H1 (cell line): ENCODE results near the gene IL17RD. TPM values are rescaled to one million over a fixed set of nuclear protein-coding genes. Genes with fewer than 3 reads are reported as not detected.
"Not testable (repeated sequence)": the region's sequence is repeated elsewhere in the genome, so short reads cannot be mapped to it uniquely, and the experiment has no call there.

Experiments used
- CTCF ChIA-PET: fragments of 300-600 bp; sonication (Branson Sonifier 250); formaldehyde crosslinking; loops from one replicate; lab custom pipeline; 2021; ENCODE audit not compliant: partially characterized antibody; lab: Charles Lee
- POLR2A ChIA-PET: fragments of 300-600 bp; sonication (Branson Sonifier 250); formaldehyde crosslinking; loops from one replicate; lab custom pipeline; 2021; ENCODE audit warnings: inconsistent platforms; ENCODE audit not compliant: partially characterized antibody; lab: Charles Lee
- DNase-seq, 2 experiments: peaks; one replicate each; pipeline versions ENCODE4 v3.0.0 to v3.0.0-alpha.2; 2010 to 2022; ENCODE audit warnings: low spot score in 2 of 2, low read depth in 1 of 2, mixed read lengths in 1 of 2
- FAIRE-seq: peaks from 2 replicates; lab custom pipeline; 2011; peaks lifted over from hg19 to GRCh38; lab: Jason Lieb, UNC
- H2AFZ ChIP-seq: 2 replicates; pipeline ENCODE4 v1.8.1; 2012; ENCODE audit warnings: low read length, inconsistent platforms
- H2AK5ac ChIP-seq: 2 replicates; pipeline ENCODE4 v1.6.1; 2013; ENCODE audit warnings: low read depth, low read length
- H2BK120ac ChIP-seq: replicated peaks from 2 replicates; pipeline ENCODE3; 2013; ENCODE audit warnings: low read depth, low read length, inconsistent platforms
- H2BK12ac ChIP-seq: 2 replicates; pipeline ENCODE4 v1.6.1; 2013; ENCODE audit warnings: low read depth, low read length
- H2BK15ac ChIP-seq: 2 replicates; pipeline ENCODE4 v1.6.1; 2013; ENCODE audit warnings: low read length
- H2BK20ac ChIP-seq: 2 replicates; pipeline ENCODE4 v1.6.1; 2013; ENCODE audit warnings: low read length
- H2BK5ac ChIP-seq: 2 replicates; pipeline ENCODE4 v1.6.1; 2013; ENCODE audit warnings: low read depth, low read length
- H3K14ac ChIP-seq: 2 replicates; pipeline ENCODE4 v1.6.1; 2013; ENCODE audit warnings: inconsistent platforms; ENCODE audit not compliant: insufficient read length
- H3K18ac ChIP-seq: 2 replicates; pipeline ENCODE4 v1.6.1; 2013; ENCODE audit warnings: low read length; ENCODE audit errors: extremely low read depth
- H3K23ac ChIP-seq: 2 replicates; pipeline ENCODE4 v1.6.1; 2013; ENCODE audit warnings: inconsistent platforms; ENCODE audit not compliant: insufficient read length
- H3K23me2 ChIP-seq: 2 replicates; pipeline ENCODE4 v1.6.1; 2013; ENCODE audit warnings: low read depth, low read length
- H3K27ac ChIP-seq: 2 replicates; pipeline ENCODE4 v1.6.1; 2011; ENCODE audit warnings: low read depth, low read length, inconsistent platforms
- H3K27me3 ChIP-seq, 4 experiments: replicated peaks in 1 of 4; 1 replicate in 1 of 4; 2 replicates in 3 of 4; pipeline versions ENCODE4 v1.6.1 to v1.8.1; 2011 to 2013; ENCODE audit warnings: low read length in 3 of 4, mild to moderate bottlenecking in 3 of 4, inconsistent platforms in 2 of 4, mixed read lengths in 2 of 4, moderate library complexity in 1 of 4; ENCODE audit not compliant: control insufficient read depth in 3 of 4, insufficient read depth in 3 of 4; ENCODE audit errors: extremely low read depth in 1 of 4
- H3K36me3 ChIP-seq, 4 experiments: 2 replicates each; pipeline versions ENCODE4 v1.6.1 to v1.8.1; 2011 to 2013; ENCODE audit warnings: mild to moderate bottlenecking in 4 of 4, low read length in 3 of 4, moderate library complexity in 2 of 4, control low read depth in 1 of 4, inconsistent platforms in 1 of 4; ENCODE audit not compliant: insufficient read depth in 4 of 4, control insufficient read depth in 2 of 4
- H3K4ac ChIP-seq: replicated peaks from 2 replicates; pipeline ENCODE3; 2013; ENCODE audit warnings: low read length, low read depth, mixed read lengths, inconsistent platforms; ENCODE audit not compliant: insufficient read length
- H3K4me1 ChIP-seq, 4 experiments: replicated peaks in 1 of 4; 1 replicate in 1 of 4; 2 replicates in 3 of 4; pipeline versions ENCODE4 v1.6.1 to v1.8.1; 2011 to 2013; ENCODE audit warnings: low read length in 3 of 4, inconsistent platforms in 2 of 4, mixed read lengths in 1 of 4; ENCODE audit not compliant: insufficient read depth in 4 of 4, control insufficient read depth in 3 of 4
- H3K4me2 ChIP-seq, 2 experiments: 2 replicates each; pipeline versions ENCODE4 v1.6.1 to v1.8.1; 2011 to 2013; ENCODE audit warnings: low read depth in 2 of 2, low read length in 2 of 2, control low read depth in 1 of 2, inconsistent platforms in 1 of 2, mild to moderate bottlenecking in 1 of 2; ENCODE audit not compliant: insufficient read depth in 1 of 2
- H3K4me3 ChIP-seq, 4 experiments: fragments of 200-600, 300-600 bp in 1 of 4; sonication (generic), shearing (Covaris generic), sonication (Bioruptor Twin) in 1 of 4; 2 replicates each; pipeline versions ENCODE4 v1.5.1 to v1.8.1; 2011 to 2016; ENCODE audit warnings: low read length in 4 of 4, low read depth in 3 of 4, control low read depth in 2 of 4, inconsistent platforms in 2 of 4, mild to moderate bottlenecking in 2 of 4, mixed read lengths in 1 of 4, moderate library complexity in 1 of 4; ENCODE audit not compliant: insufficient read depth in 2 of 4; ENCODE audit errors: extremely low read depth in 1 of 4
- H3K56ac ChIP-seq: replicated peaks from 2 replicates; pipeline ENCODE3; 2013; ENCODE audit warnings: low read depth, mild to moderate bottlenecking, mixed read lengths, low read length, inconsistent platforms; ENCODE audit not compliant: insufficient read length
- H3K79me1 ChIP-seq: 2 replicates; pipeline ENCODE4 v1.6.1; 2013; ENCODE audit warnings: low read depth, low read length, control low read depth
- H3K79me2 ChIP-seq, 2 experiments: 2 replicates each; pipeline versions ENCODE4 v1.6.1 to v1.8.1; 2012 to 2013; ENCODE audit warnings: low read length in 2 of 2, mild to moderate bottlenecking in 2 of 2, inconsistent platforms in 1 of 2; ENCODE audit not compliant: insufficient read depth in 2 of 2, control insufficient read depth in 1 of 2
- H3K9ac ChIP-seq, 4 experiments: replicated peaks in 1 of 4; 1 replicate in 1 of 4; 2 replicates in 3 of 4; pipeline versions ENCODE4 v1.6.1 to v1.8.1; 2011 to 2013; ENCODE audit warnings: low read depth in 3 of 4, low read length in 3 of 4, control low read depth in 2 of 4, mild to moderate bottlenecking in 2 of 4, moderate library complexity in 2 of 4, inconsistent platforms in 1 of 4; ENCODE audit errors: extremely low read depth in 1 of 4
- H3K9me3 ChIP-seq, 2 experiments: 2 replicates each; pipeline versions ENCODE4 v1.6.1 to v1.8.1; 2012 to 2013; ENCODE audit warnings: mild to moderate bottlenecking in 2 of 2, moderate library complexity in 2 of 2, control low read depth in 1 of 2, inconsistent platforms in 1 of 2, low read depth in 1 of 2, low read length in 1 of 2, mixed read lengths in 1 of 2; ENCODE audit not compliant: insufficient read depth in 2 of 2
- H4K20me1 ChIP-seq, 2 experiments: replicated peaks in 1 of 2; 2 replicates each; pipeline versions ENCODE3 to v1.8.1; 2011 to 2013; ENCODE audit warnings: inconsistent platforms in 2 of 2, low read length in 2 of 2, mild to moderate bottlenecking in 1 of 2; ENCODE audit not compliant: insufficient read depth in 2 of 2, control insufficient read depth in 1 of 2
- H4K5ac ChIP-seq: 2 replicates; pipeline ENCODE4 v1.6.1; 2013; ENCODE audit warnings: low read length, low read depth, mixed read lengths, inconsistent platforms; ENCODE audit not compliant: insufficient read length
- H4K8ac ChIP-seq: 2 replicates; pipeline ENCODE4 v1.8.0; 2013; ENCODE audit warnings: mild to moderate bottlenecking, moderate library complexity, low read length, inconsistent platforms; ENCODE audit not compliant: insufficient read depth; ENCODE audit errors: extremely low read depth
- H4K91ac ChIP-seq: replicated peaks from 2 replicates; pipeline ENCODE3; 2013; ENCODE audit warnings: low read length, mixed read lengths, inconsistent platforms; ENCODE audit not compliant: insufficient read length
- WGBS, 2 experiments: shearing (Covaris generic) in 1 of 2; methylation state at CpG; one replicate each; pipeline versions ENCODE4 v1.1.6 to v1.1.7; 2013 to 2015; ENCODE audit warnings: low lambda C conversion rate in 2 of 2, mixed read lengths in 2 of 2, inconsistent platforms in 1 of 2, low coverage in 1 of 2, missing lambda C conversion rate in 1 of 2; ENCODE audit not compliant: insufficient replicate concordance in 2 of 2, insufficient coverage in 1 of 2, insufficient read length in 1 of 2; ENCODE audit errors: extremely low coverage in 1 of 2, missing lambda C conversion rate in 1 of 2; 5-methylcytosine and 5-hydroxymethylcytosine counted together
- polyA plus RNA-seq, 7 experiments: library from polyadenylated mRNA; depleted of rRNA in 3 of 7; stranded (reverse) in 5 of 7; unstranded in 2 of 7; fragments of >200 nt in 5 of 7; fragments of 200-250 nt in 2 of 7; gene quantifications; 1 replicate in 5 of 7; 2 replicates in 1 of 7; 4 replicates in 1 of 7; pipeline versions ENCODE4 v1.2.1 to v1.2.3, GENCODE V29; 2011 to 2013; ENCODE audit warnings: missing spikeins in 2 of 7, mixed read lengths in 2 of 7
- total RNA-seq: library from RNA; stranded (reverse); fragmentation: NEBNext Ultra II Directional; extraction: Animal tissue kit (Norgen Biotek cat#: 25700); gene quantifications from 2 replicates; pipeline ENCODE4 v1.2.1, GENCODE V29; 2021

Gene IL17RD
- total and polyA plus RNA-seq, 2 of the 8 experiments (the other 6 are each of a cell fraction or from before 2014, with no cell fraction given), result 10.9 to 48.9 TPM

DNA sequence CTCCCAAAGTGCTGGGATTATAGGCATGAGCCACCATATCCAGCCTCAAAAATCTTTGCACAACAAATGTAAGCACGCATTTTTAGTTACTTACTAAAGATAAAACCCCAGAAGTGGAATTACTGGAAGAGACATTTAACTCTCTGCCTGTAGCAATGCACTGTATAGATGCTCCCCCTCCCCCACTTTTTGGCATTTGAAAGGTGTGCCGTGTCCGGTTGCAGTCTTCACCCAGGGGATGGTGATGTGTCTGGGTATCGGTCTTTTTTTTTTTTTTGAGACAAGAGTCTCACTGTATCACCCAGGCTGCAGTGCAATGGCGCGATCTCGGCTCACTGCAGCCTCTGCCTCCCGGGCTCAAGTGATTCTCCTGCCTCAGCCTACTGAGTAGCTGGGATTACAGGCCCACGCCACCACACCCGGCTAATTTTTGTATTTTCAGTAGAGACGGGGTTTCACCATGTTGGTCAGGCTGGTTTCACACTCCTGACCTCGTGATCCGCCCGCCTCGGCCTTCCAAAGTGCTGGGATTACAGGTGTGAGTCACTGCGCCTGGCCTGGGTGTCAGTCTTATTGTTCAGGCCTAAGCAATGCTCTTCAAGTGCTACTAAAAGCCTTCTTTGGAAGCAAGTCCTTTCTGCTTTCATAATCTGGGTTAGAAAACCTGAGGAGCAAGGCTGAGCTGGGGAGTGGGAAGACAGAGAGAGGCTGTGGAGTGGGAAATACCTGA, 81.7 kb downstream of the IL17RD start:
- not testable (repeated sequence) for H2BK12ac ChIP-seq, H4K5ac ChIP-seq, H3K9ac ChIP-seq, H2BK5ac ChIP-seq, H3K4me1 ChIP-seq, H3K4me2 ChIP-seq, H3K79me2 ChIP-seq, H4K8ac ChIP-seq, H3K4me3 ChIP-seq, H2BK15ac ChIP-seq, H3K14ac ChIP-seq, H3K23me2 ChIP-seq, DNase-seq, H2BK120ac ChIP-seq, H3K4ac ChIP-seq, H4K20me1 ChIP-seq, H3K79me1 ChIP-seq, H3K27ac ChIP-seq, H2AFZ ChIP-seq, H3K56ac ChIP-seq, H2BK20ac ChIP-seq, H3K9me3 ChIP-seq, H2AK5ac ChIP-seq, H3K18ac ChIP-seq, FAIRE-seq, H3K36me3 ChIP-seq, H3K23ac ChIP-seq, H4K91ac ChIP-seq
- CTCF ChIA-PET, result interaction anchor here (1.1 to 1.9 kb wide), 3 partner anchors 76 to 95 kb away, joined by 3 to 4 read pairs (median 4); no protein-coding TSS in a partner anchor
- POLR2A ChIA-PET, result interaction anchor here (0.9 kb wide), 1 partner anchor 143 kb away, joined by 3 read pairs; no protein-coding TSS in a partner anchor
- H3K27me3 ChIP-seq, result peaks cover 0 to 19% (median 15%) of the 10 kb centered on the region in 4 experiments; a peak in 6 of 7 replicates
- 94% methylated on average over 16 of the region's 16 CpGs; no CpG with 5 or more reads in 1 of the 2 experiments for WGBS, 2 experiments
